Esophagus squamous epithelium (tissue), 5 donors: Measurements from ENCODE around the gene GUCY2F. TPM values are rescaled to one million over a fixed set of nuclear protein-coding genes. Genes with fewer than 3 reads are reported as not detected.
A peak's percentile ranks its signal among the peaks of the same experiment; 100 is the strongest.

Experiments
- DNase-seq: peaks from one replicate; lab custom pipeline; 2025; lab: John Stamatoyannopoulos, UW
- H3K27ac ChIP-seq, 4 donors: fragments of 200-600 bp; sonication (generic); one replicate each; pipeline ENCODE4 v1.5.1; 2016 to 2019; ENCODE audit warnings: mild to moderate bottlenecking in 1 of 4
- H3K27me3 ChIP-seq, 4 donors: fragments of 200-600 bp; sonication (generic); 1 replicate in 3 of 4; 2 replicates in 1 of 4; pipeline versions ENCODE4 v1.5.1 to v1.6.0; 2017 to 2021; ENCODE audit warnings: antibody characterized with exemption in 1 of 4
- H3K36me3 ChIP-seq, 3 donors: fragments of 200-600 bp; sonication (generic); one replicate each; pipeline ENCODE4 v1.5.1; 2016 to 2019
- H3K4me1 ChIP-seq, 3 donors: fragments of 200-600 bp; sonication (generic); one replicate each; pipeline ENCODE4 v1.5.1; 2017 to 2019
- H3K4me3 ChIP-seq, 4 donors: fragments of 200-600 bp; sonication (generic); 1 replicate in 3 of 4; 2 replicates in 1 of 4; pipeline ENCODE4 v1.5.1; 2016 to 2019; ENCODE audit warnings: mild to moderate bottlenecking in 2 of 4, moderate library complexity in 1 of 4
- H3K9me3 ChIP-seq, 3 donors: fragments of 200-600 bp; sonication (generic); one replicate each; pipeline ENCODE4 v1.5.1; 2016 to 2019
- CTCF ChIP-seq, 6 experiments: fragments of 450-650 bp in 4 of 6; fragments of 200-600 bp in 2 of 6; sonication (generic) in 2 of 6; IDR thresholded peaks; one replicate each; pipeline ENCODE4 v1.5.1; 2016 to 2019; ENCODE audit warnings: antibody characterized with exemption in 6 of 6, mild to moderate bottlenecking in 4 of 6, moderate library complexity in 4 of 6
- POLR2A ChIP-seq, 4 donors: fragments of 450-650 bp; IDR thresholded peaks; one replicate each; pipeline ENCODE4 v1.6.1; 2017; ENCODE audit warnings: antibody characterized with exemption in 4 of 4, mild to moderate bottlenecking in 4 of 4, moderate library complexity in 3 of 4
- WGBS, 2 donors: methylation state at CpG; one replicate each; pipeline ENCODE4 v1.1.5; 2018; 5-methylcytosine and 5-hydroxymethylcytosine counted together
- intact Hi-C: fragments of 100-400 bp; cut with DNase I; formaldehyde crosslinking; loops from one replicate; pipeline ENCODE4 v1.15.0; 2022
- total RNA-seq, 4 donors: library from RNA; depleted of rRNA; stranded (reverse); fragments of >200 nt; gene quantifications; one replicate each; pipeline ENCODE4 v1.1.0, GENCODE V29; 2016
- donor health status: DM: yes; HTN: yes; CAD: no.

The GUCY2F gene
- total RNA-seq, 4 donors from 2014 or later: not detected

GRCh38 chrX:109475174-109475891 is 6.6 kb downstream of the GUCY2F start:
- DNase-seq: no peak
- intact Hi-C loops: no loop called here
- Histone ChIP-seq H3K4me3 (peak overlapping the region in 1 of 4 donors; percentile 18), H3K9me3 (no peaks in the 10 kb centered on the region), H3K36me3 (no peaks in the 10 kb centered on the region), H3K27me3 (peaks cover 0 to 4% (median 0%) of the 10 kb centered on the region in 4 donors), H3K4me1 (peaks cover 0 to 10% (median 0%) of the 10 kb centered on the region in 3 donors), H3K27ac (no peak overlapping the region)
- TF ChIP-seq POLR2A (IDR thresholded peaks at IDR 0.05) (no peak), CTCF (IDR thresholded peaks at IDR 0.05) (peak in 5 of 6 experiments; percentile 34 to 46 (median 35))
- WGBS, 2 donors: 9 to 25% methylated on average over 8 to 20 of the region's 23 CpGs

- WGBS, 2 donors: 38 to 51% methylated on average over 7 of the region's 7 CpGs
- Histone ChIP-seq H3K27ac (no peak overlapping the region), H3K36me3 (no peaks in the 10 kb centered on the region), H3K4me1 (peaks cover 0 to 10% (median 0%) of the 10 kb centered on the region in 3 donors), H3K9me3 (no peaks in the 10 kb centered on the region), H3K4me3 (no peak overlapping the region), H3K27me3 (peaks cover 0 to 4% (median 0%) of the 10 kb centered on the region in 4 donors)
- no peak for DNase-seq
- intact Hi-C loops: no loop called here
- no peak for TF ChIP-seq POLR2A (IDR thresholded peaks at IDR 0.05)
- peak in 1 of 6 experiments; percentile 5 for TF ChIP-seq CTCF (IDR thresholded peaks at IDR 0.05)
Observed at GRCh38 chrX:109472939-109473735, 8.7 kb downstream of the GUCY2F start.

GRCh38 chrX:109464231-109464630 is 17.7 kb downstream of the GUCY2F start:
- no peak overlapping the region for H3K4me3 ChIP-seq
- intact Hi-C loops: no loop called here
- H3K36me3 ChIP-seq: no peaks in the 10 kb centered on the region
- no peak overlapping the region for H3K27ac ChIP-seq
- no peak for DNase-seq
- H3K9me3 ChIP-seq: no peaks in the 10 kb centered on the region
- H3K27me3 ChIP-seq: no peaks in the 10 kb centered on the region
- H3K4me1 ChIP-seq: no peaks in the 10 kb centered on the region
- no peak for TF ChIP-seq CTCF (IDR thresholded peaks at IDR 0.05)
- no peak for TF ChIP-seq POLR2A (IDR thresholded peaks at IDR 0.05)

- Histone ChIP-seq H3K4me1 (no peaks in the 10 kb centered on the region), H3K4me3 (no peak overlapping the region), H3K9me3 (no peaks in the 10 kb centered on the region), H3K27ac (no peak overlapping the region), H3K36me3 (no peaks in the 10 kb centered on the region), H3K27me3 (no peaks in the 10 kb centered on the region)
- DNase-seq: no peak
- TF ChIP-seq POLR2A (IDR thresholded peaks at IDR 0.05) (no peak), CTCF (IDR thresholded peaks at IDR 0.05) (no peak)
- intact Hi-C loops: no loop called here
- WGBS, 2 donors: 23 to 60% methylated on average over 1 to 2 of the region's 2 CpGs
Observed at GRCh38 chrX:109463784-109464183, 18.1 kb downstream of the GUCY2F start.
